BJ (cell line): ENCODE data around the gene RNF14. TPM values are rescaled to one million over a fixed set of nuclear protein-coding genes. Genes with fewer than 3 reads are reported as not detected.
A peak's percentile ranks its signal among the peaks of the same experiment; 100 is the strongest.
"Not testable (repeated sequence)": the region's sequence is repeated elsewhere in the genome, so short reads cannot be mapped to it uniquely, and the experiment has no call there.

Source experiments
- CTCF ChIA-PET: fragments of 350-600 bp; formaldehyde crosslinking; extraction: SDS; loops from one replicate; lab custom pipeline; 2021; ENCODE audit warnings: antibody characterized with exemption, inconsistent platforms; lab: Yijun Ruan, JAX
- POLR2A ChIA-PET: fragments of 300-600 bp; sonication (Branson Sonifier 250); formaldehyde crosslinking; extraction: SDS; loops from one replicate; lab custom pipeline; 2021; ENCODE audit warnings: antibody characterized with exemption; lab: Charles Lee
- DNase-seq: peaks from one replicate; pipeline ENCODE4 v3.0.0-alpha.2; 2011; ENCODE audit warnings: low read depth
- H3K27me3 ChIP-seq: 2 replicates; pipeline ENCODE4 v1.6.0; 2011; ENCODE audit warnings: low read length; ENCODE audit not compliant: control insufficient read depth, insufficient read depth
- H3K36me3 ChIP-seq: 2 replicates; pipeline ENCODE4 v1.5.1; 2011; ENCODE audit warnings: low read length; ENCODE audit not compliant: control insufficient read depth, insufficient read depth
- H3K4me3 ChIP-seq: 2 replicates; pipeline ENCODE4 v1.5.1; 2011; ENCODE audit warnings: low read depth, mild to moderate bottlenecking, control low read depth, low read length
- polyA minus RNA-seq: library from RNA; depleted of rRNA, polyadenylated mRNA; stranded (reverse); fragments of >200 nt; gene quantifications from 2 replicates; pipeline ENCODE4 v1.2.3, GENCODE V29; 2011; rRNA and poly(A)+ RNA removed
- polyA plus RNA-seq: library from polyadenylated mRNA; depleted of rRNA; stranded (reverse); fragments of >200 nt; gene quantifications from 2 replicates; pipeline ENCODE4 v1.2.3, GENCODE V29; 2011; rRNA removed
- TF ChIP-seq, protein P1 (sequence below): IDR thresholded peaks from 2 replicates; pipeline ENCODE4 v1.5.1; 2011; ENCODE audit warnings: low read depth, mild to moderate bottlenecking, control low read depth, inconsistent platforms, low read length, moderate library complexity; ENCODE audit not compliant: insufficient read depth

Gene RNF14, protein sequence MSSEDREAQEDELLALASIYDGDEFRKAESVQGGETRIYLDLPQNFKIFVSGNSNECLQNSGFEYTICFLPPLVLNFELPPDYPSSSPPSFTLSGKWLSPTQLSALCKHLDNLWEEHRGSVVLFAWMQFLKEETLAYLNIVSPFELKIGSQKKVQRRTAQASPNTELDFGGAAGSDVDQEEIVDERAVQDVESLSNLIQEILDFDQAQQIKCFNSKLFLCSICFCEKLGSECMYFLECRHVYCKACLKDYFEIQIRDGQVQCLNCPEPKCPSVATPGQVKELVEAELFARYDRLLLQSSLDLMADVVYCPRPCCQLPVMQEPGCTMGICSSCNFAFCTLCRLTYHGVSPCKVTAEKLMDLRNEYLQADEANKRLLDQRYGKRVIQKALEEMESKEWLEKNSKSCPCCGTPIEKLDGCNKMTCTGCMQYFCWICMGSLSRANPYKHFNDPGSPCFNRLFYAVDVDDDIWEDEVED
- polyA plus RNA-seq, result 27.2 and 33.1 TPM in 2 replicates
- 20.6 and 26.3 TPM in 2 replicates for polyA minus RNA-seq

- ChIA-PET CTCF (interaction anchor here (0.5 to 6.5 kb wide), 36 partner anchors 9 to 627 kb away, joined by 3 to 66 read pairs (median 4); partner anchors contain the start of genes DELE1, GNPDA1 and PCDH12), POLR2A (interaction anchor here (1.0 kb wide), 1 partner anchor 56 kb away, joined by 4 read pairs; no protein-coding TSS in a partner anchor)
- Histone ChIP-seq H3K27me3 (no peaks in the 10 kb centered on the region), H3K36me3 (peaks cover 2% of the 10 kb centered on the region; the same call in 1 of the 2 replicates), H3K4me3 (peak within 1 kb of the TSS; percentile 69)
- DNase-seq, result peak; percentile 59
- TF ChIP-seq, protein P1, sequence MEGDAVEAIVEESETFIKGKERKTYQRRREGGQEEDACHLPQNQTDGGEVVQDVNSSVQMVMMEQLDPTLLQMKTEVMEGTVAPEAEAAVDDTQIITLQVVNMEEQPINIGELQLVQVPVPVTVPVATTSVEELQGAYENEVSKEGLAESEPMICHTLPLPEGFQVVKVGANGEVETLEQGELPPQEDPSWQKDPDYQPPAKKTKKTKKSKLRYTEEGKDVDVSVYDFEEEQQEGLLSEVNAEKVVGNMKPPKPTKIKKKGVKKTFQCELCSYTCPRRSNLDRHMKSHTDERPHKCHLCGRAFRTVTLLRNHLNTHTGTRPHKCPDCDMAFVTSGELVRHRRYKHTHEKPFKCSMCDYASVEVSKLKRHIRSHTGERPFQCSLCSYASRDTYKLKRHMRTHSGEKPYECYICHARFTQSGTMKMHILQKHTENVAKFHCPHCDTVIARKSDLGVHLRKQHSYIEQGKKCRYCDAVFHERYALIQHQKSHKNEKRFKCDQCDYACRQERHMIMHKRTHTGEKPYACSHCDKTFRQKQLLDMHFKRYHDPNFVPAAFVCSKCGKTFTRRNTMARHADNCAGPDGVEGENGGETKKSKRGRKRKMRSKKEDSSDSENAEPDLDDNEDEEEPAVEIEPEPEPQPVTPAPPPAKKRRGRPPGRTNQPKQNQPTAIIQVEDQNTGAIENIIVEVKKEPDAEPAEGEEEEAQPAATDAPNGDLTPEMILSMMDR, result peak; percentile 83
Observed at GRCh38 chr5:141968914-141969608, at the start of gene RNF14. RNF14 (plus strand) TSS chr5:141969105; CDS start chr5:141973589, 4,484 bp downstream.

GRCh38 chr5:141919218-141920119 lies 49.4 kb upstream of the RNF14 start:
- Histone ChIP-seq H3K4me3 (no peak overlapping the region), H3K36me3 (no peaks in the 10 kb centered on the region), H3K27me3 (peaks cover 6% of the 10 kb centered on the region; the same call in 1 of the 2 replicates)
- ChIA-PET POLR2A (no interaction called here), CTCF (interaction anchor here (1.3 to 2.9 kb wide), 6 partner anchors 10 to 228 kb away, joined by 3 to 9 read pairs (median 6); partner anchors contain the start of gene PCDH1)
- no peak for DNase-seq
- TF ChIP-seq, protein P1, result no peak

GRCh38 chr5:141920771-141921170 lies 48.1 kb upstream of the RNF14 start:
- peaks cover 4% of the 10 kb centered on the region; the same call in 1 of the 2 replicates for H3K27me3 ChIP-seq
- CTCF ChIA-PET, result interaction anchor here (1.3 to 4.2 kb wide), 4 partner anchors 12 to 42 kb away, joined by 5 to 23 read pairs (median 7); partner anchors contain the start of gene PCDH1
- H3K4me3 ChIP-seq, result no peak overlapping the region
- no peak for DNase-seq
- H3K36me3 ChIP-seq, result 0 out of 2 replicates have a peak, but pooled peaks cover 2% of the 10 kb centered on the region
- TF ChIP-seq, protein P1, result no peak
- POLR2A ChIA-PET, result no interaction called here

DNA sequence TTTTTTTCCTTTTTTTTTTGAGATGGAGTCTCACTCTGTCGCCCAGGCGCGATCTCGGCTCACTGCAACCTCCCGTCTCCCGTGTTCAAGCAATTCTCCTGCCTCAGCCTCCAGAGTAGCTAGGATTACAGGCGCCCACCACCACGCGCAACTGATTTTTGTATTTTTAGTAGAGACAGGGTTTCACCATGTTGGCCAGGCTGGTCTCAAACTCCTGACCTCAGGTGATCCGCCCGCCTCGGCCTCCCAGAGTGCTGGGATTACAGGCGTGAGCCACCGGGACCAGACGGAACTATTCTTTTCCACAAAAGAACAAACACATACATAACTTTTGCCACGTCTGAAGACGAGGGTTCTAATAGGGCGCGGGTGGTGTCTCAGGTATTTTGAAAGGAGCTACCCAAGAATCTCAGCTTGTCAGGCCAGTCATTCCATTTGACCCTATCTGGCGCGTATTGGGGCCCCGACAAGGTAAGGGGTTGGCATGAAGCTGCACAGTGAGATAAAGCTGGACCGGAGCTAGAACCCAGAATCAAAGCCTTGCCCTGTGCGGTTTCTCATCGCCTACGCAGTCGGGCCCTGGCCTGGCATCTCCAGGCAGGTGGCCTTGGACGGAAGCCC lies 46.0 kb upstream of the RNF14 start:
- DNase-seq, H3K27me3 ChIP-seq, H3K36me3 ChIP-seq: not testable (repeated sequence)
- H3K4me3 ChIP-seq, result peak overlapping the region; percentile 65
- ChIA-PET POLR2A (interaction anchor here (0.6 to 1.5 kb wide), 3 partner anchors 9 to 74 kb away, joined by 3 to 12 read pairs (median 4); no protein-coding TSS in a partner anchor), CTCF (interaction anchor here (0.6 to 4.2 kb wide), 9 partner anchors 9 to 790 kb away, joined by 3 to 23 read pairs (median 4); partner anchors contain the start of genes PCDH1 and RNF14)
